ENCODE data around the gene MRPL9.

MRPL9 gene

DNA sequence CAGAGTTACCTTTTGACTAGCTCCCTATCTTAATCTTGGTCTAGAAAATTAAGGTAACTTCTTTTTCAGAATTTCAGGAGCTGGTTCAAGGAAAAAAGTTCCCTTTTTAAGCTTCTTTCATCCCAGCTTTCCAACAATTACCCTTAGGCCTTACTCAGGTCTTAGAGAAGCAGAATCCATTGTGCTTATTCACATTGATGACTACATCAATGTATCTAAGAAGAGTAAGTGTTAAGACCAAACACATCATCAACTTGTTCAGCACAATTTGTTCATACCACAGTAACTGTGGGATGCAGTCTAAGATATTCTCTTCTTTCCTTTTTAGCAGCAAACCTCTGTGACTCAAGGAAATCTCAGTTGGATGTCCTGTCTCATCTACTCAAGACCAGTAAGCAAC lies 4.1 kb downstream of the MRPL9 start:
- Histone ChIP-seq H3K27me3 (ENCODE audit: low read depth, low read length) (no peaks in the 10 kb centered on the region), H2AFZ (ENCODE audit: low read depth, low read length) (no peak overlapping the region), H3K36me3 (replicated peaks; ENCODE audit: low read depth, low read length) (peaks cover 40% of the 10 kb centered on the region), H3K9ac (ENCODE audit: low read length) (no peak overlapping the region), H3K4me1 (ENCODE audit: low read length) (peaks cover 11% of the 10 kb centered on the region), H3K9me3 (ENCODE audit: insufficient read depth, low read length) (no peaks in the 10 kb centered on the region), H3K4me3 (ENCODE audit: low read length) (no peak overlapping the region), H3K79me2 (ENCODE audit: low read length) (peaks cover 15% of the 10 kb centered on the region), H4K20me1 (ENCODE audit: insufficient read depth, low read length) (no peaks in the 10 kb centered on the region), H3K4me2 (ENCODE audit: low read length) (no peak overlapping the region), H3K27ac (ENCODE audit: low read length) (no peak overlapping the region)
- TF ChIP-seq, protein P1, sequence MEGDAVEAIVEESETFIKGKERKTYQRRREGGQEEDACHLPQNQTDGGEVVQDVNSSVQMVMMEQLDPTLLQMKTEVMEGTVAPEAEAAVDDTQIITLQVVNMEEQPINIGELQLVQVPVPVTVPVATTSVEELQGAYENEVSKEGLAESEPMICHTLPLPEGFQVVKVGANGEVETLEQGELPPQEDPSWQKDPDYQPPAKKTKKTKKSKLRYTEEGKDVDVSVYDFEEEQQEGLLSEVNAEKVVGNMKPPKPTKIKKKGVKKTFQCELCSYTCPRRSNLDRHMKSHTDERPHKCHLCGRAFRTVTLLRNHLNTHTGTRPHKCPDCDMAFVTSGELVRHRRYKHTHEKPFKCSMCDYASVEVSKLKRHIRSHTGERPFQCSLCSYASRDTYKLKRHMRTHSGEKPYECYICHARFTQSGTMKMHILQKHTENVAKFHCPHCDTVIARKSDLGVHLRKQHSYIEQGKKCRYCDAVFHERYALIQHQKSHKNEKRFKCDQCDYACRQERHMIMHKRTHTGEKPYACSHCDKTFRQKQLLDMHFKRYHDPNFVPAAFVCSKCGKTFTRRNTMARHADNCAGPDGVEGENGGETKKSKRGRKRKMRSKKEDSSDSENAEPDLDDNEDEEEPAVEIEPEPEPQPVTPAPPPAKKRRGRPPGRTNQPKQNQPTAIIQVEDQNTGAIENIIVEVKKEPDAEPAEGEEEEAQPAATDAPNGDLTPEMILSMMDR (IDR thresholded peaks at IDR 0.05; ENCODE audit: low read depth, low read length): no peak
- no peak for TF ChIP-seq EZH2phosphoT487 (IDR thresholded peaks at IDR 0.05; ENCODE audit: low read depth)

DNA sequence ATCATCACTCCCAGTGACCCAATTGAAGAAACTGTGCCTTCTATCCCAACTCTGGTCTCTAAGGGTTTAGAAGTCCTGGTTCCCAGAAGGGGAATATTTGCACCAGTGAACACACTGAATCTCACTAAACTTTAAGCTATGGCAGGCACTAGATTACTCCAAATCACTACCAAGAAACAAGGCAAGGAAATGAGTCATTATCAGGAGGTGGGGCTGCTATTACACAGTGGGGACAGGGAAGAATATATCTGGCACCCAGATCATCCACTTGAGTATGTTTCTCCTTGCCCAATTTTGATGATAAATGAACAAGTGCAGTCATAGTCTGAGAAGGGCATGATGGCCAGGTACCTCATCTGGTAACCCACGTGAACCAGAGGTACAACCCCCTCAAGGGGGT lies 7.0 kb downstream of the MRPL9 start:
- Histone ChIP-seq H4K20me1 (ENCODE audit: insufficient read depth, low read length) (no peaks in the 10 kb centered on the region), H3K36me3 (replicated peaks; ENCODE audit: low read depth, low read length) (peaks cover 33% of the 10 kb centered on the region), H3K79me2 (ENCODE audit: low read length) (no peaks in the 10 kb centered on the region), H3K4me2 (ENCODE audit: low read length) (no peak overlapping the region), H3K9me3 (ENCODE audit: insufficient read depth, low read length) (no peaks in the 10 kb centered on the region), H3K27ac (ENCODE audit: low read length) (no peak overlapping the region), H3K4me1 (ENCODE audit: low read length) (no peaks in the 10 kb centered on the region), H2AFZ (ENCODE audit: low read depth, low read length) (no peak overlapping the region), H3K9ac (ENCODE audit: low read length) (no peak overlapping the region), H3K27me3 (ENCODE audit: low read depth, low read length) (no peaks in the 10 kb centered on the region), H3K4me3 (ENCODE audit: low read length) (no peak overlapping the region)
- TF ChIP-seq EZH2phosphoT487 (IDR thresholded peaks at IDR 0.05; ENCODE audit: low read depth): no peak
- TF ChIP-seq, protein P1 (IDR thresholded peaks at IDR 0.05; ENCODE audit: low read depth, low read length): no peak

DNA sequence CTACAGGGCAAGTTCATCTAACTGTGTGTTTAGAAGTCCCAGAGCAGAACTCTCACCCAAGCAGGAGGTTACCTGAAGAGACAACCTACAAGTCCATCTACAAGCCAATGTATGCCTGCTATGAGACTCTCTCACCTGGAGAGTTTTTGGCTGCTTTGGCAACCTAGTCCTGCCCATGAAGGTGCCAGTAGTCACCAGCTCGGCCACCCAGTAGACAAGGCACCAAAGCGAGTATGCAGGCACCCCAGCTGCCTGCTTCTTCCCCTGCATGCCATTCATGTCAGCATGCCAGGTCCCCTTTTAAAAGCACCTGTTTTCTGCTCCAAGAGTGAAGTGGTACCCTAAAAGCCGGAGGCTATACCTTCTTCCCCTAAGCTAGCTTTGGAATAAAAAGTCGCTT lies 21.8 kb downstream of the MRPL9 start:
- Histone ChIP-seq H2AFZ (ENCODE audit: low read depth, low read length) (no peak overlapping the region), H3K36me3 (replicated peaks; ENCODE audit: low read depth, low read length) (peaks cover 3% of the 10 kb centered on the region), H3K27me3 (ENCODE audit: low read depth, low read length) (peaks cover 28% of the 10 kb centered on the region), H3K4me1 (ENCODE audit: low read length) (no peaks in the 10 kb centered on the region), H3K4me2 (ENCODE audit: low read length) (no peak overlapping the region), H3K9ac (ENCODE audit: low read length) (no peak overlapping the region), H3K27ac (ENCODE audit: low read length) (no peak overlapping the region), H4K20me1 (ENCODE audit: insufficient read depth, low read length) (no peaks in the 10 kb centered on the region), H3K9me3 (ENCODE audit: insufficient read depth, low read length) (peaks cover 13% of the 10 kb centered on the region; the same call in 1 of the 2 replicates), H3K4me3 (ENCODE audit: low read length) (no peak overlapping the region), H3K79me2 (ENCODE audit: low read length) (no peaks in the 10 kb centered on the region)
- TF ChIP-seq, protein P1 (IDR thresholded peaks at IDR 0.05; ENCODE audit: low read depth, low read length): no peak
- no peak for TF ChIP-seq EZH2phosphoT487 (IDR thresholded peaks at IDR 0.05; ENCODE audit: low read depth)

DNA sequence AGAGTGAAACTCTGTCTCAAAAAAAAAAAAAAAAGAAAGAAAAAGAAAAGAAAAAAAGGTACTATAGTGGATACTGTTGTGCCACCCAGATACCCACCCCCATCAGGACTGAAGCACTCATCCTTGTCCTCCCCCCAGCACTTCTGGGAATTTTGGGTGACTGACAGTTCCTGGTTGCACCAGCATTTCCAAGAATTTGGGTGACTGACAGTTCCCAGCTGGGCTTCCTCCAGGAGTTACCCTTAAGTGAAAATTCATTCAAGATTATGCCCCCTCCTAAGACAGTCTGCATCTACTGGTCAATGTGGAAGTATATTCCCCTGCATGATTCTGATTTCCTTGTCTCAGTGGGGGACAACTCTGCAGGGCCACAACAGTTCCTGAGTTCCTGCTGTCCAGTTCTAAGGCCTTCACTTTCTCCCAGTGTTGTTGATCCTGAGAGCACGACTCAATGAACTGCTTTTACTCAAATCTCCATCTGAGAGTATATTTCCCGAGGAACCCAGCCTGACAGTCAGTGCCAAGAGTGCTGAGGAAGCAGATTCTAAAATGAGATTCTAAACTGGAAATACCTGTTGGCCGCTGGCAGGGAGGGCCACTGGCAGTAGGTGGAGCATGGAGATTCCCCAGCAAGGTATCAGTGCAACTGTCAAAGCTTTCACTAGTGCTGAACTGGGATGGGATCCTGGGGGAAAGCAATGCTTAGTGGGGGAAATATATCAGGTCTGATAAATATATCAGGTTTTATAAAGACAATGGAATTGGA lies 23.5 kb downstream of the MRPL9 start:
- Histone ChIP-seq H3K79me2 (ENCODE audit: low read length) (no peaks in the 10 kb centered on the region), H3K27me3 (ENCODE audit: low read depth, low read length) (peaks cover 15% of the 10 kb centered on the region), H3K4me3 (ENCODE audit: low read length) (no peak overlapping the region), H3K9ac (ENCODE audit: low read length) (no peak overlapping the region), H3K4me1 (ENCODE audit: low read length) (no peaks in the 10 kb centered on the region), H3K27ac (ENCODE audit: low read length) (no peak overlapping the region), H3K4me2 (ENCODE audit: low read length) (no peak overlapping the region), H3K36me3 (replicated peaks; ENCODE audit: low read depth, low read length) (peaks cover 3% of the 10 kb centered on the region), H2AFZ (ENCODE audit: low read depth, low read length) (no peak overlapping the region), H4K20me1 (ENCODE audit: insufficient read depth, low read length) (no peaks in the 10 kb centered on the region), H3K9me3 (ENCODE audit: insufficient read depth, low read length) (peaks cover 13% of the 10 kb centered on the region; the same call in 1 of the 2 replicates)
- TF ChIP-seq, protein P1 (IDR thresholded peaks at IDR 0.05; ENCODE audit: low read depth, low read length): no peak
- no peak for TF ChIP-seq EZH2phosphoT487 (IDR thresholded peaks at IDR 0.05; ENCODE audit: low read depth)
